NT2/D1 (cell line): Measurements from ENCODE around the gene AK8.

Source experiments
- DNase-seq: peaks from one replicate; pipeline ENCODE4 v3.0.0-alpha.2; 2011; ENCODE audit warnings: low read depth, low spot score
- H3K27me3 ChIP-seq: 2 replicates; pipeline ENCODE4 v1.6.0; 2011; ENCODE audit warnings: mild to moderate bottlenecking; ENCODE audit not compliant: insufficient read length, insufficient read depth
- H3K36me3 ChIP-seq: 2 replicates; pipeline ENCODE4 v1.6.1; 2011; ENCODE audit warnings: mild to moderate bottlenecking, low read length, mixed read lengths; ENCODE audit not compliant: insufficient read depth, insufficient read length
- H3K4me1 ChIP-seq: 2 replicates; pipeline ENCODE4 v1.5.1; 2011; ENCODE audit not compliant: insufficient read depth, insufficient read length
- H3K4me3 ChIP-seq: 2 replicates; pipeline ENCODE4 v1.5.1; 2011; ENCODE audit warnings: low read depth; ENCODE audit not compliant: insufficient read length
- H3K9ac ChIP-seq: 2 replicates; pipeline ENCODE4 v1.6.0; 2011; ENCODE audit warnings: low read depth; ENCODE audit not compliant: insufficient read length
- H3K9me3 ChIP-seq: 2 replicates; pipeline ENCODE4 v1.5.1; 2011; ENCODE audit warnings: mild to moderate bottlenecking, low read length; ENCODE audit not compliant: insufficient read depth
- SUZ12 ChIP-seq: IDR thresholded peaks from 2 replicates; pipeline ENCODE4 v1.6.1; 2011; ENCODE audit not compliant: insufficient read length, insufficient read depth; ENCODE audit errors: extremely low read depth
- YY1 ChIP-seq: IDR thresholded peaks from 2 replicates; pipeline ENCODE4 v1.6.1; 2011; ENCODE audit not compliant: insufficient read length, insufficient read depth
- ZNF274 ChIP-seq: IDR thresholded peaks from 2 replicates; pipeline ENCODE4 v1.6.1; 2011; ENCODE audit warnings: mild to moderate bottlenecking, low read depth, low read length

AK8 gene

DNA sequence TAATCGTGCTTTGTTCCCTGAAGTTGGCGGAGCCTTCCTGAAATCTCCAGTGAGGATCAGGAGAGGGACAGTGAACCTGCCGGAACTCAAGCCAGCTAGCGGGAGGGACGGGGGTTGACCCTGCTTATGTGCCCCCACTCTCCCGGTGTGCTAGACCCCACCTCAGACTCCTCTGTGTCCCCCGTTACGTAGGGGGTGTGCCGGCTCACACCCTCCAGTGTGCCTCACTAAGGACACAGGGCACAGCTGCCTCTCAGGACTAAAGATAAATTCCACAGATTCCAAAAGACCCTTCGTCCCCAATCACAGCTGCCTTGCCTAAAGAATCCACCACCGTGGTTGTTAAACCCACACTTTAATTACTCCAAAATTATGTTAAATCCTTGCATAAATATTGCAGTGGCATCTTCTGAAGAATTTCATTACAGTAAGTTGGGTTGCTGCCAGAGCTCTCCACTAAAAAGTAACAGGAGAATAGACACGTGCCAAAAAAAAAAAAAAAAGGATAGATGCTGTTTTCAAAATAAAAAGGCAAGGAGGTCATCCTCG is 134.1 kb downstream of the AK8 start:
- Histone ChIP-seq H3K9me3 (no peaks in the 10 kb centered on the region), H3K27me3 (peaks cover 73% of the 10 kb centered on the region), H3K9ac (no peak overlapping the region), H3K4me3 (no peak overlapping the region), H3K36me3 (no peaks in the 10 kb centered on the region), H3K4me1 (peaks cover 17% of the 10 kb centered on the region)
- no peak for TF ChIP-seq YY1
- TF ChIP-seq SUZ12: peak; percentile 29
- no peak for DNase-seq

DNA sequence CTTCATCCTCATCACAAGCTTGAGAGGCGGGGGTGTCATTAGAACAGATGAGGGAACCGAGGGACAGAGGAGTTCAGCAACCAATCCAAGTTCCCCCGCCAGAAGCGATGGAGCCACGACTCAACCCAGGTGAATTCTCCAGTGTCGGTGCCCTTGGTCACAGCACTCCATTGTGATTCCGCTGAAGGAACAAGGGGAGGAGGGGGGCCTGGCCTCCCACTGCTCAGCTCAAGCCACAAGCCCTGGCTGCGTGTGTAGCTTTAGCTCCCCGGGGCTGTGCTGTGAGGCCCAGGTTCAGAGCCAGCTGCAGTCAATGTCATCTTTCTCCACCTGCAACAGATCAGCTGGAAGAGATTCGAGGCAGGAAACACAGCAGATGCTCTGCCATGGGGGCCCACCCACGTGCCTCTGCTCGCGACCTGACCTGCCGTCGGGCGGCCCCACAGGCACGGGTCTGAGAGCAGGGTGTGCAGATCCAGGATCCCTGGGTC is 135.2 kb downstream of the AK8 start:
- TF ChIP-seq SUZ12 (no peak), YY1 (no peak), ZNF274 (no peak)
- H3K9ac ChIP-seq: no peak overlapping the region
- peaks cover 17% of the 10 kb centered on the region for H3K4me1 ChIP-seq
- peaks cover 73% of the 10 kb centered on the region for H3K27me3 ChIP-seq
- no peaks in the 10 kb centered on the region for H3K36me3 ChIP-seq
- DNase-seq: no peak
- H3K9me3 ChIP-seq: no peaks in the 10 kb centered on the region
- H3K4me3 ChIP-seq: peak overlapping the region; percentile 8

DNA sequence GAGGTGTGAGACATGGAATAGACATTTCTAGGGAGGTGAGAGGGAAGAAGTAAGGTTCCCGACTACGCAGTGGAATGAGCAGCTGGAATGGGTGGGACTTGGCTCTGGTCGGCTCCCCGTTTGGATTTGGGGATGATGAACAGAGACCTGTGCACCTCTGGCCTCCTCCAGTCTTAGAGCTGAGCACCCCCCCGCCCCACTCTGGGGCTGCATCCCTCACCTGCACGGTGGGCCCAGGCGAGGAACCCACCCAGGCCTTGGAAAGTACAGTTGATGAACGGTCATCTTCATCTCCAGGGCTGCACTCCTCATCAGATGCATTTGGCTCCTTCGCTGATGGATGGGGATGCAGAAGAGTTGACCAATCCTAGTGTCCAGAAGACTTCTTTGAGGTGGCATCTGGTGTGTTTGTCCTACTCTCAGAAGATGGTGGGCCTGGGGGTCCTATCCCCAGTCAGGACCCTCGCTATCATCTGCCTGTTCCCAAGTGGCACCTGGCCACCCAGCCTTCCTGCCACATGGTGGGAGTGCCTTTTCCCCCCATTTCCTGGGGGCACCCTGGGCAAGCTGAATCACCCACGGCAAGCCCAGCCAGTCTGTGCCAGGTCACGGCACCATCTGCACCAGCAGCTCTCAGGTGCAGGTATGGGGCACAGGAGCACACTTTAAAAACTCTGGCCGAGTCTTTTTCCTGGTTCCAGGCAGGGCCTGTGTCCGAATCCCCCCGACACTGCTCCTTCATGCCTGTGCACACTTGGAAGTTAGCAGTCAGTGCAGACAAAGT is 137.4 kb downstream of the AK8 start:
- Histone ChIP-seq H3K27me3 (peaks cover 59% of the 10 kb centered on the region), H3K36me3 (no peaks in the 10 kb centered on the region), H3K9me3 (no peaks in the 10 kb centered on the region), H3K4me3 (no peak overlapping the region), H3K9ac (no peak overlapping the region), H3K4me1 (peaks cover 14% of the 10 kb centered on the region)
- DNase-seq: no peak
- TF ChIP-seq ZNF274 (no peak), YY1 (no peak), SUZ12 (no peak)

DNA sequence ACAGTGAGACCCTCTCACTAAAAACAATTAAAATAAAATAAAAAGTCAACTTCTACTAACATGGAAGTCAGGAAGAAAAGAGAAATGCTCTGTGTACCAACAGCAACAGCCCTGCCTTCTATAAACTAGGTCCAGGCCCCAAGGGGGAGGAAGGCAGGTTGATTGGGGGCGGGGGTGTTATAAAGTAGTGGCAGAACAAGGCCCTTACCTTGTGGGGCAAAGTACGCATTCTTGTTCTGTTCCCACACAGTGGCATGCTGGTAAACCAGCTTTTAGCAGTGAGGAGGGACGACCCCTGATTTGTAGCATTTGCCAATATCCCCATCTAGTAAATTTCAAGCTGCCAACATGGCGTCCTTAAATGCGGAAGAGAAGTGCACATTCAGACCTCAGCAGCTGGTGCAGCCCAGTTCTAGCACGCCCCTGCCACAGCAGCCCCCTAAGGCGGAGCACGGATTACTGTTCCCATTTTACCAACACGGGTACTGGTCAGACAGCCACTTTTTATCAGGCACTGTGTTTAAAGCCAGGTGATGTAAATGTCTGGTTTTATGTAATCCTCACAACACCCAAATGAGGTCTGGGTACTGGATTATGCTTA is 138.3 kb downstream of the AK8 start:
- peaks cover 14% of the 10 kb centered on the region for H3K4me1 ChIP-seq
- H3K9me3 ChIP-seq: no peaks in the 10 kb centered on the region
- H3K27me3 ChIP-seq: peaks cover 50% of the 10 kb centered on the region
- H3K9ac ChIP-seq: no peak overlapping the region
- H3K4me3 ChIP-seq: no peak overlapping the region
- TF ChIP-seq SUZ12: no peak
- TF ChIP-seq YY1: no peak
- TF ChIP-seq ZNF274: no peak
- no peaks in the 10 kb centered on the region for H3K36me3 ChIP-seq
- no peak for DNase-seq

DNA sequence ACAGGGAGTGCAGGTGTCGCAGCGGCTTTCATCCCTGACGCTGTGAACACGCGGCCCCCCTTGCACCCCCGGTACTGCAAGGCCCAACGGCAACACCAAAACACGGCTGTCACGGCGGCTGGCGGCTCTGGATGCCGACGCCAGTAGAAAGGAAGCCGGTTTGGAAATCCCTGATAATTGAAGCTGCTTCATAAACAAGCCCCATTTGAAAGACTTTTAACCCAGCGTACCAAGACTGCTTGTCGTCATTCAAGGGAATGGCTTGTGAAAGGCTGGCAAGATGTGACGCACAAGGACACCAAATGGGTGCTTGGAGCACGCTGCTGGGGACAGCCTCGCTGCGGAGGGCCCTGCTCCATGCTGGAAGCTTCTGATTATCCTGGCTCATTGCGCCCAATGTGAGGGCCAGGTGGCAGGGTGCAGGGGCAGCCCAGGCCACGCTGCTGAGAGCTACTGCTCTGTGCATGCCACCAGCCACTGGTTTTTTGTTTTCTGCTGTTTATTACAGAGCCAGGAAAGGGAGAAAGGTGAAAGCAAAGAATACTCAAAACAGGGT is 144.7 kb downstream of the AK8 start:
- H3K4me3 ChIP-seq: no peak overlapping the region
- no peaks in the 10 kb centered on the region for H3K9me3 ChIP-seq
- H3K4me1 ChIP-seq: peaks cover 5% of the 10 kb centered on the region

DNA sequence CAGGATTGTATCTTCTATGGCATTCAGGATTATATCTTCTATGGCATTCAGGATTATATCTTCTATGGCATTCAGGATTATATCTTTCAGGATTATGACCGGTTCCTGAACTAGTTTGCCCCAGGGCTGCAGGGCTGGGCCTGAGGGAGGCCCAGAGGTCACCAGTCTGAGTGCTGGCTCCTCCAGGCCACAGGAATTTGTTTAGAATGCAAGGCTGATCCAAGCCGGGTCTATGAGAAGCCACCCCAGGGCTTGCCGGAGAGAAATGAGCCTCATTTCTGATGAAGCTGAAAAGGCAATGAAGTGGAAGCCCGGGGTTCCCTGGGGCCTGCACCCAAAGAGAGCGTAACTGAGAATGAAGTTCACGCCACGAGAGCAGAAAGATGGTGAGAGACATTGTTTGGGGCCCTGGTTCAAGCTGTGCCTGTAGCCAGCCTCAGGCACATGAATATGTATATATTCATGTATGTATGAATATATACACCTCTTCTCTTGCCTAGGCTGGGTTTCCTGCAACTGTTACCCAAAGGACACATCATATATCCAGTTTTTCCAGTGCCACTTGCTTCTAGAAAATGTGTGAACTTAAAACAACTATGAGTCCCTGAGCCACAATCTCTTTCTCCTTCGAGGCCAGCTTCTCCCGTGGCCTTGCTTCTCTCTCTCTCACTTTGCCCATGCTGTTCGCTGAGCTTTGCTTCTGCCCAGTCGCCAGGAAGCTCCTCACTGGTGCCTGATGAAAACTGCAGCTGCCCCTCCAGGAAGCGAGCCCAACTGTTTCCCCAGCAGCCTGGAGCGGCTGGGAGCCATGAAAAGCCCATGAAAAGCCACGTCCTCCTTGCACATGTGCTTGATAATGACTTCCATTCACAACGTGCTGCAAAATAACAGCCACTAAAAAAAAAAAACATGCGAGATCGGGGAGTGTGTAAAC is 145.5 kb downstream of the AK8 start:
- no peaks in the 10 kb centered on the region for H3K27me3 ChIP-seq
- no peak for TF ChIP-seq SUZ12
- no peak for TF ChIP-seq YY1
- no peak for TF ChIP-seq ZNF274
- H3K9ac ChIP-seq: no peak overlapping the region
- no peak for DNase-seq
- no peak overlapping the region for H3K4me3 ChIP-seq
- H3K9me3 ChIP-seq: no peaks in the 10 kb centered on the region
- no peaks in the 10 kb centered on the region for H3K36me3 ChIP-seq
- peaks cover 5% of the 10 kb centered on the region for H3K4me1 ChIP-seq

More for the DNA sequence above, 144.7 kb downstream of the AK8 start:
- TF ChIP-seq YY1: no peak
- TF ChIP-seq SUZ12: no peak
- no peak for TF ChIP-seq ZNF274
- Histone ChIP-seq H3K36me3 (no peaks in the 10 kb centered on the region), H3K9ac (no peak overlapping the region), H3K27me3 (no peaks in the 10 kb centered on the region)
- no peak for DNase-seq
